ENCODE data around the gene RDX.
A peak's percentile ranks its signal among the peaks of the same experiment; 100 is the strongest.

Gene RDX

DNA sequence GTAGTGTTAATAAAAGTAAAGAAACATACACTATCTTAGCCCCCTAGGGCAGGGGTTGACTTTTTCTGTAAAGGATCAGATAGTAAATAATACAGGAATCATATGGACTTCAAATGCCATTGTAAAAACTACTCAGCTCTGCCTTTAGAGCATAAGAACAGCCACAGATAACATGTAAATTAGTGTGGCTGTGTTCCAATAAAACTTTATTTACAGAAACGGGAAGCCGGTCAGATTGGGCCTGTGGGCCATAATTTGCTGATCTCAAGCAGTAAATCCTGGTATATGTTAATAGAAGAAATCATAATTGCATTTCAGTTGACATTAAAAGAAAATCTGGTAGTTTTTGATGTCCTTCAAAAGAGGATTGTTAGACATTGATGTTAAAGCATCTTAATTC, 126.7 kb downstream of the RDX start:
- no peak for DNase-seq

DNA sequence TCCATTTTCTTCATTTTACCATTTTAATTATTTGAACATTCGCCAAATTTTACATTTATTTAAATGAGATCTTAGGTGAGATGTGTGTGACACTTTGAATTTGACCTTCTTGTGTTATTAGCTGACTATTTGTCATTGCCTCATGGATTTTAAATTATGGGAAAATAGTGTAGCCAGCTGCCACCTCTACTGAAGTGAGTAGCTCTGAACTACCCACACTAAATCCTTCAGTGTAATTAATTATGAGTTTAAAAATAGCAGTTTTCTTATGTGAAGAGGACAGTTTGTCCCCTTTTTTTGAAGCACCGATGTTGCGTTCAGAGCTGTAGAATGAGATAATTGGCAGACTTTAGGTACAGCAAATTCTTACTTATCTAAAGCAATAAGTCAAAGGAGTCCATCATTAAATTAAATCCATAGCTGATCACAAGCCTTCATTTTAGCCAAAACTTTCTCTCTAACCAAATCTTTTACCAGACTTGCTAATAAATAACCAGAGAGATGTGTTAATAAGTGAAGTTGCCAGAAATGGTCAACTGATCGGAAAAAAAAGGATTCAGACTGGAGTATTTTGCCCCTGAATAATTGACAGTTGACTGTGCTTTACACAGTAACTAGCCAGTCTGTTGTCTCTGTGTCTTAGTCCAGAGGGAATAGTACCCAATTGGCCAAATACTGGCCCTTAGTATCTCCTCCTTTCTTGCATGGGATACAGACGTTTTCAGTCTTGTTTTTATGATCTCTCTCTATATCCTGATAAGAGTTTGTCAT, 128.2 kb downstream of the RDX start:
- no peak for DNase-seq

DNA sequence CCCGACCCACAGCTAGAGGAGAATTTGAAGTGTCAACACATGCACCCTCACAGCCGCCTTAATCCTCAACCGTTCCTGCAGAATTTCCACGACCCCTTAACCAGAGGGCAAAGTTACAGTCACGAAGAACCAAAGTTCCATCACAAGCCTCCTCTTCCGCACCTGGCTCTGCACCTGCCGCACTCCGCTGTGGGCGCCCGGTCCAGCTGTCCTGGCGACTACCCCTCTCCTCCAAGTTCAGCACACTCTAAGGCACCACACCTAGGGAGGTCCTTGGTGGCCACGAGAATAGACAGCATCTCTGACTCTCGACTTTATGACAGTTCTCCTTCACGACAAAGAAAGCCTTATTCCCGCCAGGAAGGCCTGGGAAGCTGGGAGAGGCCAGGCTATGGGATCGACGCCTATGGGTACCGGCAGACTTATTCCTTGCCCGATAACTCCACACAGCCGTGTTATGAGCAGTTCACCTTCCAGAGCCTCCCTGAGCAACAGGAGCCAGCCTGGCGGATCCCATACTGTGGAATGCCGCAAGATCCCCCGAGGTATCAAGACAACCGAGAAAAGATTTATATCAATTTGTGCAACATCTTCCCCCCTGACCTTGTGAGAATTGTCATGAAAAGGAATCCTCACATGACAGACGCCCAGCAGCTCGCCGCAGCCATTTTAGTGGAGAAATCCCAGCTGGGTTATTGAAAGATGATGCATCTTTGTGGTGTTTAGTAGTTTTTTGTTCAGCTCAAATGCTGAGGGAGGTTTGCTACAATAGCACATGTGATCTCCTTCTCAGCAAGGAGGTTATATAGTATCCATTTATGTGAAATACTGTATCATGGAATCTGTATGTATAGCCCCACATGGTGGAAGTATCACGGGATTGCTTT, 131.1 kb downstream of the RDX start:
- DNase-seq = no peak

DNA sequence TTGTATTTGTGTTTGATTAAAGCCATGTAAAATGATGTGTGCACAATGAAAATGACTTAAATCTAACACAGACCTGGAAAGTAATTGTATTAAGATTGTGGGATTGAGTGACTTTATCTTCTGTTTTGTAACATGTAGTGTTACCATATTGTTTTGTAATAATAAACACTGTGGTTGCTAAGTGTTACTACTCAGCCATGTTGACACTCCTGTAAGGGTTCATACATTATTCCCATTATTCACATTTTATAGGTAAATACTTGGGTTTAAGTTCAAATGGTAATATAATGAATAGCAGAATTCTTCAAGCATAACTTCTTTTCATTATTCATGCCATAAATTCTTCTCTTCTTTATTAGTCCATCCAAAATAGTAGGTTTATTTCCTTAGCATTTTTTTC, 134.2 kb downstream of the RDX start:
- no peak for DNase-seq

DNA sequence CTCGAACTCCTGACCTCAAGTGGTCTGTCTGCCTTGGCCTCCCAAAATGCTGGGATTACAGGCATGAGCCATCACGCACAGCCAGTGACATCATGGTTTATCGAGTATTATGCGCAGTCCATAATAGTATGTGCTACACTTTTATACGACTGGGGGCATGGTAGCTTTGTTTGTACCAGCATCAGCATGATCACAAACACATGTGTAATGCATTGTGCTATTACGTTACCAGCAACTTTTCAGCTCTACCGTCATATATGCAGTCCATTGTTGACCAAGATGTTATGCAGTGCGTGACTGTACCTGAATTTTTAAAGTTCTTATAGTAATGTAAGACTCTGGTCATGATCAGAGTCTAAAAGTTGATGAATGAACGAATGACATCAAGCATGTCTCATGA, 135.4 kb downstream of the RDX start:
- no peak for DNase-seq

DNA sequence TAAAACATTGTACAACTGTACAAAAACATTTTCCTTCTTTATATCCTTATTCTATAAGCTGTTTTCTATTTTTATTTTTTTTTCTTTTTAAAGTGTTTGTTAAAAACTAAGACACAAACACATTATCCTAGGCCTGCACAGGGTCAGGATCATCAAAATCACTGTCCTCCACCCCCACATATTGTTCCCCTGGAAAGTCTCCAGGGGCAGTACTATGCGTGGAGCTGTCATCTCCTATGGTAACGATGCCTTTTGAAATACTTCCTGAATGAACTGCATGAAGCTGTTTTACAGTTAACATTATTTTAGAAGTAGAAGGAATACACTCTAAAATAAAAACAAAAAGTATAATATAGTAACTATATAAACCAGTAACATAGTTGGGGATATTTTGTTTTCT, 136.0 kb downstream of the RDX start:
- DNase-seq = no peak

DNA sequence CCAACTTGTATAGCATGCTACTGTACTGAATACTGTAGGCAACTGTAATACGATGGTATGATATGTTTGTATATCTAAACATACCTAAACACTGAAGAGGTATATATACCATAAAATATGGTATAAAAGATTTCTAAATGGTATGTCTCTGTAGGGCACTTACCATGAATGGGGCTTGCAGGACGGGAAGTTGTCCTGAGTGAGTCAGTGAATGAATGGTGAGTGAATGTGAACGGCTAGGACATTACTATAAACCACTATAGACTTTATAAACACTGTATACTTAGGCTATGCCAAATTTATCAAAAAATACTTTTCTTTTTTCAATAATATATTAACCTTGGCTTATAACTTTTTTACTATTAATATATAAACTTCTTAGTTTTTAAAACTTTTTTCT, 136.4 kb downstream of the RDX start:
- no peak for DNase-seq

DNA sequence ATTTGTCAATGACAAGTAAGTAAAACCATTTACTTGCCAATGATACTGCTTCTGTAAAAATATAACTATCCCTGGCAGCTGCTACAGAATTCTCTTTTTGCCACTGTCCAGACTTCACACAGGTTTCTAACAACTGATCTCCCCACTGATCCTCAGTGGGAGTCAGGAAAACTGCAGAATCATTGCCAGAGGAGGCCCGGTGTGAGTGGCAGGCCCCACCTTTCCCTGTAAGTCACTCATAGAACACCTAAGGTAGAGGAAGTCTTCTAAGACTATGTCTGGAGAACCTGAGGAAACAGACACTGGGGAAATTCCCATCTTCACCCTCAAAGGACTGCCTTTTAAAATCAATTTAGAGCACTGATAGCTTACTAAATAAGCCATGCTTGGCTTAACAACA, 136.9 kb downstream of the RDX start:
- no peak for DNase-seq

DNA sequence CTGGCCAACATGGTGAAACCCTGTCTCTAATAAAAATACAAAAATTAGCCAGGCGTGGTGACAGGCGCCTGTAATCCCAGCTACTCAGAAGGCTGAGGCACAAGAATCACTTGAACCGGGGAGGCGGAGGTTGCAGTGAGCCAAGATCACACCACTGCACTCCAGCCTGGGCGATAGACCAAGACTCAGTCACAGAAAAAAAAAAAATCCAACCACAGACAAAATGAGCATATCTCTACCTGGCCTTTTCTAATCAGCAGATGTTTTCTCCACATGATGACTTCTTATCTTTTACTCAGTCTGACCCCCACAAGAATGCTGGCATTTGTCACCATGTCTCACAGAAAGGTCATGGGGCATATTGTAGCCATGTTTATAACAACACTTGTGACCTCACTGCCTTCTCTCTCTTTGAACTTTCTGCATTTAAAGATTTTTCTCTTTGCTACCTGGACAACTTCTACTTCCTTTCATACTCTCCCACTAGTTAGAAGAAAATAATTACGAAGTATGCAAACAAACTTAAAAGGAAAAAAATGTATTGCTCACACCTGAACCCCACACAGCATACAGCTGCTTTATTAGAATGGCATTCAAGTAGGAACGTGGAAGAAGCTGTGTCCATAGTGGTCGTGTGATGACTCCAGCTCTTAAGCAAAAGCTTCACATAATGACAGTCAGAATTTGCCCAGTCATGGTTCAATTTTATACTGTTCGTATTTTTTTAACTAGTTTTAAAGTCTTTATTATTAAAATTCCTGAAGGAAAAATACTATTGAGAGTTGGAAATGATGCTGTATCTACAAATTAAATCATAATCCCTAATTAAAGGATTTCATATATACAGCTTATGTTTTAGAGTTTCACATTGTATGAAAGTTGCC, 137.9 kb downstream of the RDX start:
- no peak for DNase-seq

DNA sequence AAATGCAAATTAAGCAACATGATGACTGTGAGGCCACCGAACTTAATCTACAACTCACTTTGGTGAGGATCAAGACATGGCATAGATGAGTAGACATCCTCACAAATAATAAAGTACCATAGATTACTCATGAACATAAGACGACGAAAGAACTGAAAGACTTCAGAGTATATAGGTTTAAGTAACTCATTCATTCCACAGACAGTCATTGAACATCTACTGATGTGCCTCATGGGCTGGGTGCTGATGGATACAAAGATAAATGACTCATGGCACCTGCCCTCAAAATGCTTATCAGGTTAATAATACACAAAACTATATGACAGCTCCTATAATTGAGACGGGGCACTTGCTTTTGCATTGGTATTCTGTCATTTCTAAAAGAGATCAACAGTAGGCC, 139.9 kb downstream of the RDX start:
- no peak for DNase-seq

DNA sequence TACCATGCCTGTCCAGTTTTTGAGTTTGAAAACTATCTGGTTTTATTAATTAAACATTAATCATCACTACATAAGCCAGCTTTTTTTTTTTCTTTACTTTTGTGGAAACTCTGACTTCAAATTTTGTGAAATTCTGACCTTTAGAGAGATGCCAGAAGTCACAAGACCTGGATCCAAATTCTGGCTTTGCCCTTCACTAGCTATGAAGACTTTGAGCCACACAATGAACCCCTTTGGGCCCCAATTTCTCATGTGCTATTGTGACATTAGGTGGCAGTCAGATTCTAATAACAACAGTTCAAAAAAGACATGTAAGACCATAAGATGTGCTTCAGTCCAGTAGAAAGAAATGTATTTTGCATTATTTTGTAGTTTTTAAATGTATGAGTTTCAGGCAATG, 142.9 kb downstream of the RDX start:
- no peak for DNase-seq

DNA sequence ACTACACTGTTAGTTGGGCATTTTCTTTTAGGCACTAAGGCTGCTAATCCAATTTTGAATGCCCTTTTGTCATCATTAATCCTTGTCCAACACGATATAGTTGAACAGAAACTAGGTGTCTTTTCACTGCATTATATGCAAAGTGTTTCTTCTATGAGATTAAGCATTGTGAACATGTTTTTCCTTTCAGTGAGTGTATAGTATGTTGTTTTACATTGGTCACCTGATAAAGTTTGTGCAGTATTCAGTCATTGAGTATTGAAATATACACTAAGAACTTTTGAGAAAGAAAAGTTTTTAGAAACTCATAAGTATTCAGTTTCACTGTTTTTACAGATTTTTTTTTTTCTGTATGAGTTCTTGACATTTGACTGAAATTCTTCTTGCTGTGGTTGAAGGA, 144.2 kb downstream of the RDX start:
- DNase-seq = no peak

DNA sequence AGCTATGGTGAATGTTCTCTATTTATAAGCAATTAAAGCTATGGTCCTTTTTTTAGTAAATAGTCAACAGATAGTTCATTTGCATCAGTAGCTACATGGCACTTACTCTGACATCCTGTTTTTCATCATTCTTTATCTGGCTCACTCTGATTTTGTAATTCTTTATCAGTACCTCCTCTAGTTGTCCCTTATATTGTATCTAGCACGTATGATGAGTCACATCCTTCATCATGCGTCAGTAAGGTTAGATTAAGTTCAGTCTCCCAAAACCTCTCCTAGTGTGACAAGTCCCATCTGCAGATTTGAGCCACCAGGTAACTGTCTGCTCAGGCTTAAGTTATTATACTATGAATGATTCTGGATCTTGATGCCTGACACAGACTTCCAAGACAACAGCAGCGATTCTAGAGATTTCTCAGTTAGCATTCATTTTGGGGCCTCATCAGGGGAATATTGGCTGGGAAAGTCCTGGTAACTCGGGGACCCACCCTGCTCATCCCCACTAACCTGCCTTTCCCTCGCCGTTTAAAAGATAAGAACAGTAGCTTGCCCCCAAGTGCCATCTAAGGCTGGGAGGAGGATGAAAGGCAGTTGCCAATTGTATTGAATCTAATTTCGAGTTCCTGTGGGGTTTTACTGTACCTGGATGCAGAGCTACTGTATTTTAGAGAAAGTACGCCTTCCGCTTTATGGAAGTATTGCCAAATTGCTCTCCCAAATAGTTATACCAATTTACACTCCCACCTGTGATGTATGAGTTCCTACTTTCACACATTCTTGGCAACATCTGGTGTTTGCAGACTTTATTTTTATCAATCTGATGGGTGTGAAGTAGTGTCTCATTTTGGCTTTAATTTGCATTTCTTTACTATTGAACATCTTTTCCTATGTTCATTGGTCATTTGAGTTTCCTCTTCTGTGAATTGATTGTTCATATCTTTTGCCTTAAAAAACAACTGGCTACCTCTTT, 147.4 kb downstream of the RDX start:
- no peak for DNase-seq

DNA sequence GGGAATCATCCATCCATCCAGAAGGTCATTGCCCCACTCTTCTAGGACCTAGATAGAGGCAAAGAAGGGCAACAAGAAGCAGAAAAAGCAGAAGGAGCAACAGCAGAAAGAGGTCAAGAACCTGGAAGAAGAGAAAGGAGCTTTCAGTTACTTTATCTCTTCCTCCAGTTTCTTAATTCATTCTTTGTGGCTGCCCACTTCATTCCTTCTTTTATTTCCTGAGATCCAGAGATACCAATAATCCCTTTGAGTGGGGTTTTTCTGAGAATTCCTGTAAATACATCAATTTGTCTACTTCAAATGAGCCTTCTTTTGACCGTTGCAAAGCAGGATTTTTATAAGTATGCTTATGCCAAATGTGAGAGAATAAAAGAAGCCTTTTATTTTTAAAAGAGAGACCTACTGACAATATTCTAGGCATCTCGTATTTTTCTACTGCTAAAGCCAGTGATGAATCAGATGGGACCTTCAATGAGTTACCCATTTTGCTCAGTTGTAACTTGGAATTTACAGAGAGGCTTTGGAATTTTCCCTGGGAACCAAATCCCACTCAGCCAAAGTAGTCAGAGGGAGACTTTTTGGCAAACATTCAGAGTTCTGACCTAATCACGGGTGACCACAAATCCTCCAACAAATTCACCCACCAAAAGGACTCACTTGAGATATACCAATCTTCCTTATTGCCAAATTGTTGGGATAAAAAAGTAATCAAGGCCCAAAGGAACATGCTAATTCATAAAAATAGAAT, 148.3 kb downstream of the RDX start:
- no peak for DNase-seq

DNA sequence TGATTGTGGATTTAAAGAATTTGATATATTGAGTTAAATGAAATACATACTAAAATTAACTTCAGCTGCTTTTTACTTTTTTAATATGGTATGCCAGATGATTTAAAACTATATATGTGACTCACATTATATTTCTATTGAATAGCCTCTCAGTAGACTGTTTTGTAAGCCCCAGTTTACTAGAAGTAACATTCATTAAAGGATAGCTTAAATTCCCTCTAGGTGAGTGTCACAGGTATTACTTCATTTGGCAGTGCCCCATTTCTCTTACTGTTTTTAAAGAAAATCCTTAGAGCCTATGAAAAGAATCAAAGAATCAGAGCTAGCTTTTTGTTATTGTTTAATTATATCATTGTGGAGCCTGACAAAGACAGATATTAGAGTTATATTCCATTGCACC, 154.6 kb downstream of the RDX start:
- DNase-seq = no peak

DNA sequence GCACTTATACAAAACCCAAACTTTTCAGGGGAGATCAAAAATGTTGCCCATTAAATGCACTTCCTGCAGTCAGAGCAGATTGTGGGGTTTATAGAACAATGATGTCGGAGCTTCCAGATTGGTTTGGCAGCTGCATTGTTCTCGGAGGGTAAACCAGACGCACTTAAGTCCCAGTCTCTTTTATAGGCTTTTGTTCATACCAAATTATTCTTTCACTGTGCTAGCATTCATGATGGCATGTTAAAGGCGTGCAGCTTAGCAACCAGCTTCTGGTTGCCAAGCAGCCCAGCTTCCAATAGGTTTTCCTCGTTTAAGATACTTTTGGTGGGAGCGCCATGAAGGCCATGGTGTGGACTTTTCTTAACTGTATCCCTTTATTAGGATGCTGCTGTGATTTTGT, 162.3 kb downstream of the RDX start:
- DNase-seq = peak; percentile 77

DNA sequence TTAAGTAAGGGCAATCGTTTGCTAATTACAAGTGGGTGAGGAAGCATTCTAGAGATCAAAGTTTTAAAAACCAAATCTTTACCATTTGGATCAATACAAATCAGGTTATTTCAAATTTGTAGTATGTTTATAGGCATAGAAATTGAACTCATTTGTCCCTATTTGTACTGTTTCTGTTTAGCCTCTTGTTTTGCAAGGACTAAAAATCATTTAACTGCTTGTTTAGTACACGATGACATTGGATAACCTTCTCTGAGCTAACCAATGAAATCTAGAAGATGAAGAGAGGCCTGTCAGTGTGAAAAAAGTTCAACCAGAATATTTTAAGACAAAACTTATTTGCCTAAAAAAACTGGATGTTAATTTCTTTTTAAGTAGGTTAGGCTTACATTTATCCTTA, 163.3 kb downstream of the RDX start:
- no peak for DNase-seq

DNA sequence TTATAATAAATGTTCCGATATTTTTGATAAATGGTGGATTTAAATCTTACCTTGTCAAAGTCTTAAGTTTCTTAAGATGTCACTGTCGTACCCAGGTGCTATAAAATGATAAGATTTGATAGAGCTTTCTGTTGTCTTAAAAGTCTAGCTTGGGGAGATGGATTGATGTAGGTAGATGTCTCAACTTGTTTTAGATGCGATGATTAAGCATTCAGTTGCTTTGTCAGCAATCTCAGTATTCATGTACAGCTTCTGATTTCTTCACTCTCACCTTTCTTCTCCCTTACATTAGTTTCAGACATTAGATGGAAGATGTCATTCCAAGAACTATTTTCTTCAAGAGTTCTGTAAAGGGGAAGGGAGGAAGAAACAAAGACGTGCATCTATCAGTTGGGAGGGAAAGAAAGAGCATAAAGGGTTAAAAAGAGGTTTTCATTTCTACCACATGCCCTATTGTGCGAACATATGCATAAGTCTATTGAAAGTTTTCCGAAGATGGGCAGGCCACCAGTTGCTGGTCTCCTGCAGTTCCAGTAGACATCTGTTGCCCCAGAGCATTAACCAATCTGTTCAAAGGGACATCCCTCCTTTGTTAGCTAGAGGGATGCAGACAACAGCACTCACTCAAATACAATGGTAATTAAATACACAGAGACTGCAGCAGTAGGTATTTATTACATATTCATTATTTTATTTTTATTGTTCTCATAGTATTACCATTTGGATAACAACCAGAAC, 164.9 kb downstream of the RDX start:
- peak; percentile 58 for DNase-seq

DNA sequence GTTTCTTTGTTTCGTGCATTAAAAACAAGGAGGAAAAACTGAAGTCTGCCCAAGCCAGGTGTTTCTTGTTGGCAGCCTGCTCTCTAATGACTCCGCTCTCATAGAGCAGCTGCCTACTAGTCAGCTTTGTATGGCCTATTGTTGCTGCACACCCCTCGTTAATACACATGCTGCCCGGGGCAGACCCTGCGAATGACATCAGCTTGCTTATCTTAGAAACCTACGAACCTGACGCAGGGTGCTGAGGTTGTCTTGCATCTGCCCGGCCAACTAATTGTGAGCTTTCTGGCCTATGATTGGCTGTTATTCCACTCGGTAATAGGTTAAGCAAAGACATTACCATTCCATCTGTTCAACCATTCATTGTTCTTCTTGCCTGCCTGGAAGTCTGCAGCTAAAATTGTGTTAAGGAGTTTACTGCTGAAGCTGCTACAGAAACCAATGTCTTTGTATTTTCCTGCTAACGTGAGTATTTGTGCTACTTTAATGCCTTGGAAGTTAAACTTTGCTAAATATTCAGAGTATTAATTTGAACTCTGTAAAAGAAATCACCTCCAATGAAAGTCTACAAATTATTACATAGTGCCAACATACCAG, 165.7 kb downstream of the RDX start:
- peak; percentile 79 for DNase-seq

DNA sequence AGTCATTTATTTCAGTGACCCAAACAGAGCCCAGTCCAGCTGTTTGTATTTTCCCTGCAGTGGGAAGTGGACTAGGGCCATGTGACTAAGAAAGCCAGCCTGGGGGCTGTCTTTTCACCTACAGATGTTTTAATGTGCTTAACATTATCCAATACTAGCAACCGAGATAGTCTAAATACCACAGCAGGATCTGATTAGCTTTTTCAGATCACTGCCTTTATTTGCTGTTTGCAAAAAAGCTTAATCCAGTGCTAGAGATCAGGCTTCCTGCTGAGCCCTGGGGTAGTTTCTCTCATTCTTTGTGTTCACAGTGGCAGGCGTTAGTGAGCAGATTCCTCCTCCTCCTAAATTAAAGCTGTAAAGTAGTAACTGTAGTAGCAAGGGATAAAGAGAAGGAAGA, 168.3 kb downstream of the RDX start:
- DNase-seq = peak; percentile 57
